ENCODE results near the gene IQGAP1.
A peak's percentile ranks its signal among the peaks of the same experiment; 100 is the strongest.
"Not testable (repeated sequence)": the region's sequence is repeated elsewhere in the genome, so short reads cannot be mapped to it uniquely, and the experiment has no call there.

The IQGAP1 gene

DNA sequence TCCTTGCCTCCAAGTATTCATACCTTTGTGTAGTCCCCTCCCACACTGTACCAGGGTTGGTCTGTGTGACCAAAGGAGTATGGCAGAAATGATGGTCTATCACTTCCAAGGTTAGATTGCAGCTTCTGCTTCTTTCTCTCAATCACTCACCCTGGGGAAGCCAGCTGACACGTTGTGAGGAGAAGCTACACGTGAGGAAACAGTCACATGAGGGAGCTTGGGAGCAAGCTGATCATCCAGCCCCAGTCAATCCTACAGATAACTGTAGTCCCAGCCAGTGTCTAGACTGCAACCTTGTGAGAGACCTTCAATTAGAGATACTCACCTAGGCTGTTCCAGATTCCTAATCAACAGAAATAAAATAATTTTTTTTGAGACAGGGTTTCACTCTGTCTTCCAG is 42.2 kb upstream of the IQGAP1 start:
- Histone ChIP-seq H3K9me3 (ENCODE audit: severe bottlenecking) (no peaks in the 10 kb centered on the region), H3K27me3 (ENCODE audit: insufficient read depth, poor library complexity, severe bottlenecking) (no peaks in the 10 kb centered on the region), H3K36me3 (ENCODE audit: low read depth) (no peaks in the 10 kb centered on the region), H3K4me3 (ENCODE audit: severe bottlenecking) (no peak overlapping the region), H3K4me1 (ENCODE audit: insufficient read depth, poor library complexity, severe bottlenecking) (peaks cover 22% of the 10 kb centered on the region), H3K27ac (ENCODE audit: poor library complexity, severe bottlenecking) (no peak overlapping the region)
- no peak for DNase-seq (ENCODE audit: low spot score)
- TF ChIP-seq, protein P1, sequence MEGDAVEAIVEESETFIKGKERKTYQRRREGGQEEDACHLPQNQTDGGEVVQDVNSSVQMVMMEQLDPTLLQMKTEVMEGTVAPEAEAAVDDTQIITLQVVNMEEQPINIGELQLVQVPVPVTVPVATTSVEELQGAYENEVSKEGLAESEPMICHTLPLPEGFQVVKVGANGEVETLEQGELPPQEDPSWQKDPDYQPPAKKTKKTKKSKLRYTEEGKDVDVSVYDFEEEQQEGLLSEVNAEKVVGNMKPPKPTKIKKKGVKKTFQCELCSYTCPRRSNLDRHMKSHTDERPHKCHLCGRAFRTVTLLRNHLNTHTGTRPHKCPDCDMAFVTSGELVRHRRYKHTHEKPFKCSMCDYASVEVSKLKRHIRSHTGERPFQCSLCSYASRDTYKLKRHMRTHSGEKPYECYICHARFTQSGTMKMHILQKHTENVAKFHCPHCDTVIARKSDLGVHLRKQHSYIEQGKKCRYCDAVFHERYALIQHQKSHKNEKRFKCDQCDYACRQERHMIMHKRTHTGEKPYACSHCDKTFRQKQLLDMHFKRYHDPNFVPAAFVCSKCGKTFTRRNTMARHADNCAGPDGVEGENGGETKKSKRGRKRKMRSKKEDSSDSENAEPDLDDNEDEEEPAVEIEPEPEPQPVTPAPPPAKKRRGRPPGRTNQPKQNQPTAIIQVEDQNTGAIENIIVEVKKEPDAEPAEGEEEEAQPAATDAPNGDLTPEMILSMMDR (IDR thresholded peaks at IDR 0.05; ENCODE audit: poor library complexity, severe bottlenecking), result no peak
- no peak for ATAC-seq (ENCODE audit: low read depth)

DNA sequence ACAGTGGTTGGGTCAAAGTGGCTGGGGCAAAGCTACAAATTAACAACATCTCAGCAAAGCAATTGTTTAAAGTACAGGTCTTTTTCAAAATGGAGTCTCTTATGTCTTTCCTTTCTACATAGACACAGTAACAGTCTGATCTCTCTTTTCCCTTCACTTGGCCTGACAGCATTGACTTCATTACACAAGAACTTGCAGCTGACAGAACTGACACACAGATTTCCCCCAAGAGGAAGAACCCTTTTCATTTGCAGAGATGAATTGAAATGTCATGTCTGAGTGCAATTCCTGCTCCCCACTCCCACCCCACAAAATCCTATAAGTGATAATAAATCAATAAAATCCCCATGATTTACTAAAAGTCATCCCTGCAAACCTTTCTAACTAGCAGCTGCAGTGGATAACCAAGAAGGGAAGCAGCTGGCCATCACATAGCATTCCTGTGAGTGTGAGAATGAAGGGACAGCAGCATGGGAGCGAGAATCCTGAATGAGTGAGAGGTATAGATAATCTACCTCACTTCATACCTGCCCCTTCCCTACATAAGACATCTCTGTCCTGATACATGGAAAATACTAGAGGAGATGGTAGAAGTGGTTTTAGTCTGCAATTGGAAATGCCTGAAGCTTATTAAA is 40.5 kb upstream of the IQGAP1 start:
- ATAC-seq (ENCODE audit: low read depth); DNase-seq (ENCODE audit: low spot score); H3K4me3 ChIP-seq (ENCODE audit: severe bottlenecking); H3K36me3 ChIP-seq (ENCODE audit: low read depth); H3K27me3 ChIP-seq (ENCODE audit: insufficient read depth, poor library complexity, severe bottlenecking); H3K9me3 ChIP-seq (ENCODE audit: severe bottlenecking): not testable (repeated sequence)
- Histone ChIP-seq H3K4me1 (ENCODE audit: insufficient read depth, poor library complexity, severe bottlenecking) (peaks cover 24% of the 10 kb centered on the region), H3K27ac (ENCODE audit: poor library complexity, severe bottlenecking) (peak overlapping the region; percentile 37)

DNA sequence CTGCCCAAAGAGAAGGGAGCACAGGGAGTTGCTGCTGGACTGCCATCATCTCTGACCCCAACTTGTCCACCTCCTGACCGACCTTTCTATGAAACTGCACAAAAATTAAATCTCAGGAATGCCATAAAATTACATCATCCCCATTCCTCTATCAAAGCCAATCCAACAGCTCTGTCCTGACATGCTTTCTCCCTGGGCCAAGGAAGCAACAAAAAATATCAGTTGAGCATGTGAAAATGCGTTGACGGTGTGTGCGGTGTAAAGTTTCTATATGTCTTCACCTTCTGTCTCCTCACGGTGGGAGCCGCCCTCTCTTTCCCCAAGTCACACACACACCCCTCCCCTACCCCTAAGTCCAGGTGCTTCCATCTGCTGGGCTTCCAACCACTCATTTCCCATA is 39.6 kb upstream of the IQGAP1 start:
- H3K4me1 ChIP-seq (ENCODE audit: insufficient read depth, poor library complexity, severe bottlenecking), result peaks cover 20% of the 10 kb centered on the region
- TF ChIP-seq, protein P1 (IDR thresholded peaks at IDR 0.05; ENCODE audit: poor library complexity, severe bottlenecking), result no peak
- no peak for DNase-seq (ENCODE audit: low spot score)
- no peak overlapping the region for H3K4me3 ChIP-seq (ENCODE audit: severe bottlenecking)
- ATAC-seq (ENCODE audit: low read depth), result peak; percentile 3; the same call in 1 of the 3 replicates
- H3K27me3 ChIP-seq (ENCODE audit: insufficient read depth, poor library complexity, severe bottlenecking), result no peaks in the 10 kb centered on the region
- H3K9me3 ChIP-seq (ENCODE audit: severe bottlenecking), result no peaks in the 10 kb centered on the region
- H3K27ac ChIP-seq (ENCODE audit: poor library complexity, severe bottlenecking), result peak overlapping the region; percentile 37
- H3K36me3 ChIP-seq (ENCODE audit: low read depth), result no peaks in the 10 kb centered on the region

DNA sequence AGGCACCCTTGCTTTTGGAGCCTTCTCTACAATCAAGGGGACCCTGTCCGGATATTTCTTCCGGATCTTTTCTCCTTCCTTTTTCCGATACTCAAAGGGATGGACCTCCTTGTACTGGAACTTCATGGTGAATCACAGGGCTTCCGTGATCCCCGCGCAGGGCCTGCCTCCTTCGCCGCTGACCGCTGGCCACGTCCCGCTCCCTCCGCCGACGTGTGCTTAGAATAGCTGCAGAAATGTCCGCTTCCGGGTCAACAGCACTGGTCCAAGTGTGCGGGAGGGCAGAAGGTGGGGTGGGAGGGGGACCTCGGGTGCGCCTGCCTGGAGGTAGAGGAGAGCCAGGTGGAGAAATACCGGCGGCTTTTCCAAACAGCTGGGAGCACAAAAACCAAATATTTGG is 39.0 kb upstream of the IQGAP1 start:
- H3K4me1 ChIP-seq (ENCODE audit: insufficient read depth, poor library complexity, severe bottlenecking), result peaks cover 18% of the 10 kb centered on the region
- H3K36me3 ChIP-seq (ENCODE audit: low read depth), result no peaks in the 10 kb centered on the region
- no peaks in the 10 kb centered on the region for H3K27me3 ChIP-seq (ENCODE audit: insufficient read depth, poor library complexity, severe bottlenecking)
- TF ChIP-seq, protein P1 (IDR thresholded peaks at IDR 0.05; ENCODE audit: poor library complexity, severe bottlenecking), result no peak
- ATAC-seq (ENCODE audit: low read depth), result no peak
- peak overlapping the region; percentile 37 for H3K27ac ChIP-seq (ENCODE audit: poor library complexity, severe bottlenecking)
- H3K9me3 ChIP-seq (ENCODE audit: severe bottlenecking), result no peaks in the 10 kb centered on the region
- no peak overlapping the region for H3K4me3 ChIP-seq (ENCODE audit: severe bottlenecking)
- no peak for DNase-seq (ENCODE audit: low spot score)

DNA sequence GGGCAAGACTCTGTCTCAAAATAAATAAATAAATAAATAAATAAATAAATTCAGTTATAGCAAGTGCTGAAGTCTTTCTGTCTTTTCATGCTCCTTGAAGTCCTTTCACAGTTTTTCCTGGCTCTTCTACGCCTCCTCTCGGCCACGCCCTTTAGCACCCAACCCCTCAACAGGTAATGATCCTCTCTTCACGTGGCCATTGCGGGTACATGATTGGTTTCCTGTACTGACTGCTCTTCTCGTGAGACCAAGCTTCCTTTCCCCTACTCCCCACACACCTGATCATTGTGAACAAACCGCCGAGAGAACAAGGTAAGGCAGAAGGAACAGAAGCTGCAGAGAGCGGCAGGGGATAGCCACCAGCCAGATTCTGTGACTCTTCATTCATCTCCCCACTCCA is 38.2 kb upstream of the IQGAP1 start:
- Histone ChIP-seq H3K27me3 (ENCODE audit: insufficient read depth, poor library complexity, severe bottlenecking) (no peaks in the 10 kb centered on the region), H3K36me3 (ENCODE audit: low read depth) (no peaks in the 10 kb centered on the region), H3K4me1 (ENCODE audit: insufficient read depth, poor library complexity, severe bottlenecking) (peaks cover 18% of the 10 kb centered on the region), H3K9me3 (ENCODE audit: severe bottlenecking) (no peaks in the 10 kb centered on the region), H3K4me3 (ENCODE audit: severe bottlenecking) (no peak overlapping the region), H3K27ac (ENCODE audit: poor library complexity, severe bottlenecking) (no peak overlapping the region)
- ATAC-seq (ENCODE audit: low read depth) (no peak), DNase-seq (ENCODE audit: low spot score) (no peak)
- TF ChIP-seq, protein P1 (IDR thresholded peaks at IDR 0.05; ENCODE audit: poor library complexity, severe bottlenecking), result no peak

Data from RWPE2 (cell line).